Astrocyte (in vitro differentiated cells and primary cell): ENCODE data around the gene FAS. TPM values are rescaled to one million over a fixed set of nuclear protein-coding genes. Genes with fewer than 3 reads are reported as not detected.

Source experiments
- DNase-seq: peaks from one replicate; pipeline ENCODE4 v3.0.0-alpha.2; 2010; ENCODE audit warnings: low read depth
- FAIRE-seq: peaks from 2 replicates; lab custom pipeline; 2011; peaks lifted over from hg19 to GRCh38; lab: Jason Lieb, UNC
- H2AFZ ChIP-seq: 2 replicates; pipeline ENCODE4 v1.6.0; 2012; ENCODE audit warnings: low read depth, low read length, inconsistent platforms
- H3K27ac ChIP-seq: 2 replicates; pipeline ENCODE4 v1.5.1; 2011; ENCODE audit warnings: low read depth, low read length, inconsistent platforms
- H3K27me3 ChIP-seq: 2 replicates; pipeline ENCODE4 v1.6.0; 2011; ENCODE audit warnings: low read length, inconsistent platforms; ENCODE audit not compliant: insufficient read depth
- H3K36me3 ChIP-seq: 2 replicates; pipeline ENCODE4 v1.5.1; 2011; ENCODE audit warnings: low read length, inconsistent platforms; ENCODE audit not compliant: insufficient read depth
- H3K4me1 ChIP-seq: 2 replicates; pipeline ENCODE4 v1.5.1; 2011; ENCODE audit warnings: low read length, inconsistent platforms; ENCODE audit not compliant: insufficient read depth
- H3K4me2 ChIP-seq: 2 replicates; pipeline ENCODE4 v1.6.0; 2012; ENCODE audit warnings: low read length, inconsistent platforms
- H3K4me3 ChIP-seq: 2 replicates; pipeline ENCODE4 v1.5.1; 2011; ENCODE audit warnings: low read depth, mild to moderate bottlenecking, low read length, inconsistent platforms; ENCODE audit not compliant: insufficient read depth
- H3K79me2 ChIP-seq: 2 replicates; pipeline ENCODE4 v1.6.0; 2012; ENCODE audit warnings: mild to moderate bottlenecking, low read length, inconsistent platforms; ENCODE audit not compliant: insufficient read depth
- H3K9ac ChIP-seq: 2 replicates; pipeline ENCODE4 v1.6.0; 2012; ENCODE audit warnings: mild to moderate bottlenecking, low read length, inconsistent platforms
- H3K9me3 ChIP-seq: 2 replicates; pipeline ENCODE4 v1.5.1; 2012; ENCODE audit warnings: low read depth, mild to moderate bottlenecking, low read length, inconsistent platforms; ENCODE audit not compliant: insufficient read depth
- H4K20me1 ChIP-seq: 2 replicates; pipeline ENCODE4 v1.6.0; 2012; ENCODE audit warnings: low read length, inconsistent platforms; ENCODE audit not compliant: insufficient read depth
- H3K27ac Mint-ChIP-seq: one replicate; pipeline ENCODE4 v1.8.0; 2021; ENCODE audit warnings: mild to moderate bottlenecking, mixed read lengths; ENCODE audit not compliant: unreplicated experiment
- H3K27me3 Mint-ChIP-seq: one replicate; pipeline ENCODE4 v1.8.0; 2021; ENCODE audit warnings: low read depth, mixed read lengths; ENCODE audit not compliant: unreplicated experiment
- H3K36me3 Mint-ChIP-seq: one replicate; pipeline ENCODE4 v1.8.0; 2021; ENCODE audit warnings: low read depth, mixed read lengths; ENCODE audit not compliant: unreplicated experiment
- H3K4me1 Mint-ChIP-seq: one replicate; pipeline ENCODE4 v1.8.0; 2021; ENCODE audit warnings: low read depth, mixed read lengths; ENCODE audit not compliant: unreplicated experiment
- H3K4me3 Mint-ChIP-seq: one replicate; pipeline ENCODE4 v1.8.0; 2021; ENCODE audit warnings: mild to moderate bottlenecking, moderate library complexity, mixed read lengths; ENCODE audit not compliant: unreplicated experiment
- H3K9me3 Mint-ChIP-seq: one replicate; pipeline ENCODE4 v1.8.0; 2021; ENCODE audit warnings: mild to moderate bottlenecking, mixed read lengths; ENCODE audit not compliant: unreplicated experiment
- EZH2 ChIP-seq: IDR thresholded peaks from 2 replicates; pipeline ENCODE4 v1.6.1; 2012; ENCODE audit warnings: mild to moderate bottlenecking, low read length, inconsistent platforms; ENCODE audit not compliant: insufficient read depth
- total RNA-seq: library from RNA; stranded (reverse); gene quantifications from 2 replicates; pipeline ENCODE4 v1.2.1, GENCODE V29; 2021
- TF ChIP-seq, protein P1 (sequence below): IDR thresholded peaks from 2 replicates; pipeline ENCODE4 v1.5.1; 2011; ENCODE audit warnings: low read depth, mild to moderate bottlenecking, inconsistent platforms, low read length, moderate library complexity; ENCODE audit not compliant: insufficient read depth

The FAS gene
- total RNA-seq, 1 donor from 2014 or later = 32.6 TPM

DNA sequence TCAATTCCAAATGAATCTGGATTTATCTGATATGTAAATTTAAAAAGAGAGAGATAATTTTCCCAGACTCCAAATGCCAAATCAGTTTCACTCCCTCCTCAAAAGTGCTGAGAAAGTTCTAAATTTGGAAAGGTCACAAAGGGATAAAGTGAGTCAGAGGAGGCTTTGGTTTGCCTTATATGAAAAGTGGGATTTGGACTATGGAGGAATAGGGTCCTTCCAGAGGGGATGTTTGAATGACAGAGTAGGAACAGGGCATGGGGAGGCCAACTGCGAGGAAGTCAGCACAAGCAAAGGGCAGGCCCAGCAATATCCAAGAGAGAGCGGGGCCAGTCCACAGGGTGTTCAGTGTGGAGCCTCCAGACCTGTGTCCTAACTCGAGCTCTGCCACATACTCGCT is 9.8 kb upstream of the FAS start:
- Histone ChIP-seq H2AFZ (no peak overlapping the region), H3K27ac (no peak overlapping the region), H3K9me3 (no peaks in the 10 kb centered on the region), H3K79me2 (no peaks in the 10 kb centered on the region), H3K4me3 (no peak overlapping the region), H3K9ac (no peak overlapping the region), H3K4me2 (peak overlapping the region; percentile 23), H3K27me3 (no peaks in the 10 kb centered on the region), H3K36me3 (no peaks in the 10 kb centered on the region), H3K4me1 (peaks cover 17% of the 10 kb centered on the region), H4K20me1 (peaks cover 6% of the 10 kb centered on the region)
- no peaks in the 10 kb centered on the region for H3K9me3 Mint-ChIP-seq
- no peaks in the 10 kb centered on the region for H3K27me3 Mint-ChIP-seq
- peaks cover 18% of the 10 kb centered on the region for H3K4me1 Mint-ChIP-seq
- H3K4me3 Mint-ChIP-seq = no peak overlapping the region
- DNase-seq (no peak), FAIRE-seq (no peak)
- H3K27ac Mint-ChIP-seq = no peak overlapping the region
- no peak for TF ChIP-seq EZH2
- TF ChIP-seq, protein P1, sequence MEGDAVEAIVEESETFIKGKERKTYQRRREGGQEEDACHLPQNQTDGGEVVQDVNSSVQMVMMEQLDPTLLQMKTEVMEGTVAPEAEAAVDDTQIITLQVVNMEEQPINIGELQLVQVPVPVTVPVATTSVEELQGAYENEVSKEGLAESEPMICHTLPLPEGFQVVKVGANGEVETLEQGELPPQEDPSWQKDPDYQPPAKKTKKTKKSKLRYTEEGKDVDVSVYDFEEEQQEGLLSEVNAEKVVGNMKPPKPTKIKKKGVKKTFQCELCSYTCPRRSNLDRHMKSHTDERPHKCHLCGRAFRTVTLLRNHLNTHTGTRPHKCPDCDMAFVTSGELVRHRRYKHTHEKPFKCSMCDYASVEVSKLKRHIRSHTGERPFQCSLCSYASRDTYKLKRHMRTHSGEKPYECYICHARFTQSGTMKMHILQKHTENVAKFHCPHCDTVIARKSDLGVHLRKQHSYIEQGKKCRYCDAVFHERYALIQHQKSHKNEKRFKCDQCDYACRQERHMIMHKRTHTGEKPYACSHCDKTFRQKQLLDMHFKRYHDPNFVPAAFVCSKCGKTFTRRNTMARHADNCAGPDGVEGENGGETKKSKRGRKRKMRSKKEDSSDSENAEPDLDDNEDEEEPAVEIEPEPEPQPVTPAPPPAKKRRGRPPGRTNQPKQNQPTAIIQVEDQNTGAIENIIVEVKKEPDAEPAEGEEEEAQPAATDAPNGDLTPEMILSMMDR = no peak
- peaks cover 5% of the 10 kb centered on the region for H3K36me3 Mint-ChIP-seq

DNA sequence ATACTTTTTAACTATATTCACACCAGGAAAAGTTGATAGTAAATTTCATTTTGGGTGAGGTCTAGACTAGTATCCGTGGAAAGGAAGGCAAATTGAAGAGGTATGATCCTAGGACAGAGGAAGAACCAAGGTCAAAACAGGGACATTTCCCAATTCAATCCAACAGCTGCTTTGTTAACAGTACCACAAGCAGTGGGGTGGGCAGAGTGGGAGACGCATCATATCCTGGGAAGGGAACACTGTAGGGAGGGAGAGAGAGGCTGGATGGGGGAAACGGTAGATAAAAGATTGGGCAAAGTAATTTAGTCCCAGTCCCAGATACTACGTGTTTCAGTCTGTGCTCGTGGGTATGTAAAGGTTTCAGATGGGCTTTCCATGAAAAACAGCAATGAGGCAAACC is 9.2 kb upstream of the FAS start:
- FAIRE-seq = no peak
- Histone ChIP-seq H3K9ac (no peak overlapping the region), H3K36me3 (no peaks in the 10 kb centered on the region), H3K27ac (no peak overlapping the region), H4K20me1 (peaks cover 9% of the 10 kb centered on the region), H3K79me2 (peaks cover under 1% of the 10 kb centered on the region), H2AFZ (no peak overlapping the region), H3K4me3 (no peak overlapping the region), H3K27me3 (no peaks in the 10 kb centered on the region), H3K4me1 (peaks cover 17% of the 10 kb centered on the region), H3K9me3 (no peaks in the 10 kb centered on the region), H3K4me2 (no peak overlapping the region)
- TF ChIP-seq, protein P1 = no peak
- TF ChIP-seq EZH2 = no peak
- peaks cover 18% of the 10 kb centered on the region for H3K4me1 Mint-ChIP-seq
- no peak overlapping the region for H3K27ac Mint-ChIP-seq
- peaks cover 5% of the 10 kb centered on the region for H3K36me3 Mint-ChIP-seq
- no peaks in the 10 kb centered on the region for H3K9me3 Mint-ChIP-seq
- DNase-seq = no peak
- H3K4me3 Mint-ChIP-seq = no peak overlapping the region
- no peaks in the 10 kb centered on the region for H3K27me3 Mint-ChIP-seq

DNA sequence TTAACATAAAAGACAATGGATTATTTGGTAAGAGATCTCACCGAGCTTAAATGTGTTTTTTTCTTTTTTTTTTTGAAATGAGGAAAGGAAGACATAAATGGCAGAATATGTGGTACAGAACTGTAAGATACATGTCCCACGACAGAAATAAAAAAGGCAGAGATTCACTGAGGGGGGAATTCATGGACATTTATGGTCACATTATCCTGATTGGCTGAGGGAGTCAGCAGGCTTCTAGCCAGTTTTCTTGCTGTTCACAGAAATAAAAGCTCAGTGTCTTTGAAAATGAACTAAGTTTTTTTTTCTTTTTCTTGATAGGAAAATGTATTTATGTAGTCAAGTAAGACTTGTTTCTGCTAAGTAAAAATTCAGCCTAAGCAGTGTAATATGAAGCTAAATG is 8.2 kb upstream of the FAS start:
- Histone ChIP-seq H3K27me3 (no peaks in the 10 kb centered on the region), H3K27ac (no peak overlapping the region), H4K20me1 (peaks cover 12% of the 10 kb centered on the region), H3K4me3 (no peak overlapping the region), H3K9ac (no peak overlapping the region), H3K36me3 (no peaks in the 10 kb centered on the region), H3K9me3 (no peaks in the 10 kb centered on the region), H3K4me2 (no peak overlapping the region), H3K79me2 (peaks cover 3% of the 10 kb centered on the region), H2AFZ (no peak overlapping the region), H3K4me1 (peaks cover 17% of the 10 kb centered on the region)
- Mint-ChIP-seq H3K4me3 (no peak overlapping the region), H3K36me3 (peaks cover 5% of the 10 kb centered on the region), H3K4me1 (peaks cover 18% of the 10 kb centered on the region), H3K9me3 (no peaks in the 10 kb centered on the region), H3K27ac (no peak overlapping the region), H3K27me3 (no peaks in the 10 kb centered on the region)
- no peak for TF ChIP-seq EZH2
- TF ChIP-seq, protein P1 = no peak
- FAIRE-seq (no peak), DNase-seq (no peak)
